Measurements from ENCODE around the gene SELENOV.
"Not testable (repeated sequence)": the region's sequence is repeated elsewhere in the genome, so short reads cannot be mapped to it uniquely, and the experiment has no call there.

Gene SELENOV

GRCh38 chr19:39471756-39472536 lies 43.0 kb upstream of the SELENOV start:
- TF ChIP-seq, protein P1, sequence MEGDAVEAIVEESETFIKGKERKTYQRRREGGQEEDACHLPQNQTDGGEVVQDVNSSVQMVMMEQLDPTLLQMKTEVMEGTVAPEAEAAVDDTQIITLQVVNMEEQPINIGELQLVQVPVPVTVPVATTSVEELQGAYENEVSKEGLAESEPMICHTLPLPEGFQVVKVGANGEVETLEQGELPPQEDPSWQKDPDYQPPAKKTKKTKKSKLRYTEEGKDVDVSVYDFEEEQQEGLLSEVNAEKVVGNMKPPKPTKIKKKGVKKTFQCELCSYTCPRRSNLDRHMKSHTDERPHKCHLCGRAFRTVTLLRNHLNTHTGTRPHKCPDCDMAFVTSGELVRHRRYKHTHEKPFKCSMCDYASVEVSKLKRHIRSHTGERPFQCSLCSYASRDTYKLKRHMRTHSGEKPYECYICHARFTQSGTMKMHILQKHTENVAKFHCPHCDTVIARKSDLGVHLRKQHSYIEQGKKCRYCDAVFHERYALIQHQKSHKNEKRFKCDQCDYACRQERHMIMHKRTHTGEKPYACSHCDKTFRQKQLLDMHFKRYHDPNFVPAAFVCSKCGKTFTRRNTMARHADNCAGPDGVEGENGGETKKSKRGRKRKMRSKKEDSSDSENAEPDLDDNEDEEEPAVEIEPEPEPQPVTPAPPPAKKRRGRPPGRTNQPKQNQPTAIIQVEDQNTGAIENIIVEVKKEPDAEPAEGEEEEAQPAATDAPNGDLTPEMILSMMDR (IDR thresholded peaks at IDR 0.05; ENCODE audit: low read depth, low read length, missing control alignments): no peak
- in situ Hi-C loops (cut with HindIII; ENCODE audit: low sequenced_read_pairs): no loop called here

DNA sequence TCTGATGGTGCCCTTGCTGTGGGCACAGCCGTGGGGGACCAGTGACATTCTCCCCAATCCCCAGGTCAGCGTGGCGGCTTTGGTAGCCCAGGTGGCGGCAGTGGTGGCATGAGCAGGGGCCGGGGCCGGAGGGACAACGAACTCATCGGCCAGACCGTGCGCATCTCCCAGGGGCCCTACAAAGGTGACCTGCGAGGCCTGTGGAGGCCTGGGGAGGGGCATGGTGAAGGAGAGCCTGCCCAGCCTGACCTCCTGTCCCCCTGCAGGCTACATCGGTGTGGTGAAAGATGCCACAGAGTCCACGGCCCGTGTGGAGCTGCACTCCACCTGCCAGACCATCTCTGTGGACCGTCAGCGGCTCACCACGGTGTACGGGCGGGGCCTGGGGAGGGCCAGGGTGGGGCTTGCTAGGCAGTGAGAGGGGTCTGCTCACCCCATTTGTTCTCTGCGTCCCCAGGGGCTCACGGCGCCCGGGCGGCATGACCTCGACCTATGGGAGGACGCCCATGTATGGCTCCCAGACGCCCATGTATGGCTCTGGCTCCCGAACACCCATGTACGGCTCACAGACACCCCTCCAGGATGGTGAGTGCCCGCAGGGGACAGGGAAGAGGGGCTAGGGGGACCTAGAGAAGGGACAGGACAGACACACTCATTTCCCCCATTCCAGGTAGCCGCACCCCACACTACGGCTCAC lies 42.0 kb upstream of the SELENOV start:
- DNase-seq (ENCODE audit: low read depth): no peak
- in situ Hi-C loops (cut with HindIII; ENCODE audit: low sequenced_read_pairs): no loop called here
- no peak overlapping the region for H3K4me3 ChIP-seq (ENCODE audit: low read depth, low read length)
- TF ChIP-seq, protein P1 (IDR thresholded peaks at IDR 0.05; ENCODE audit: low read depth, low read length, missing control alignments): no peak

More at GRCh38 chr19:39471756-39472536, 43.0 kb upstream of the SELENOV start:
- no peak for DNase-seq (ENCODE audit: low read depth)
- no peak overlapping the region for H3K4me3 ChIP-seq (ENCODE audit: low read depth, low read length)

DNA sequence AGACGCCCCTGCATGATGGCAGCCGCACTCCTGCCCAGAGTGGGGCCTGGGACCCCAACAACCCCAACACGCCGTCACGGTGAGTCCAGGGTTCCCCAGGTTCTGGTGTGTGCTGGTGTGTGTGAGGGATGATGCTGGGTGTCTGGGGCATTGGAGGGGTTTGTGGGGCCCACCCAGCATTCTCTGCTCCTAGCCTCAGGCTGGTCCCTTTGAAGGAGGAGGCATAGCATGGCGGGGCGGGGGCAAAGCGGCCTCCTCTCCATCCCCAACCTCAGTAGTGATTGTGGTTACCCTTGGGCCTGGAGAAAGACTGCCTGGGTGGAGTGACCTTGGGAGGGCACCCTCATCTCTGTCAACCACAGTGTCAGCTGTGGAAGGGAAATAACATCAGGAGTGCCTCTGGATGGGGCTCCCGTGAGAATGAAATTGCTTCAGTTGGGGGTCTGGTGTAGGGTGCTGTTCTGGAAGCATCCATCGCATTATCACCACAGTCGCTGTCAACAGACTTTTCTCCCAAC lies 41.4 kb upstream of the SELENOV start:
- TF ChIP-seq, protein P1 (IDR thresholded peaks at IDR 0.05; ENCODE audit: low read depth, low read length, missing control alignments): no peak
- DNase-seq (ENCODE audit: low read depth): no peak
- H3K4me3 ChIP-seq (ENCODE audit: low read depth, low read length): no peak overlapping the region
- in situ Hi-C loops (cut with HindIII; ENCODE audit: low sequenced_read_pairs): no loop called here

- H3K4me3 ChIP-seq (ENCODE audit: low read depth, low read length): no peak overlapping the region
- DNase-seq (ENCODE audit: low read depth): no peak
- in situ Hi-C loops (cut with HindIII; ENCODE audit: low sequenced_read_pairs): no loop called here
- TF ChIP-seq, protein P1 (IDR thresholded peaks at IDR 0.05; ENCODE audit: low read depth, low read length, missing control alignments): peak; percentile 91
Observed at GRCh38 chr19:39474139-39474620, 40.8 kb upstream of the SELENOV start.

DNA sequence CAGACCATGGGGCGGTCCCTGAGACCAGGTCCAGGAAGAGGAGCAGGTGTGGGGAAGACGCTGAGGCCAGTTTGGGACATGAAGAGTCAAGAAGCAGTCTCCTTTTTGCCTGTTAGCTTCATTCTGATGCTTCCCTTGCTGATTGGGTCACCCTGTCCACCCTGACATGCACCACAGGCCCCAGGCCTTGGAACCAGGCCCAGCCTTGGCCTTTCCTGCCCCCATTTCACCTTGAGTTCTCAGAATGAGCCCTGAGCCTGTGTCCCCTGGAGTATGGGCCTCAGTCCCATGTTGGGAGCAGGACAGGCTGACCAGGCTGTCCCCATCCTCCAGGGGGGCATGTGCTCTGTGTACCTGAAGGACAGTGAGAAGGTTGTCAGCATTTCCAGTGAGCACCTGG lies 39.2 kb upstream of the SELENOV start:
- no peak for DNase-seq (ENCODE audit: low read depth)
- in situ Hi-C loops (cut with HindIII; ENCODE audit: low sequenced_read_pairs): no loop called here
- TF ChIP-seq, protein P1 (IDR thresholded peaks at IDR 0.05; ENCODE audit: low read depth, low read length, missing control alignments): no peak
- H3K4me3 ChIP-seq (ENCODE audit: low read depth, low read length): no peak overlapping the region

GRCh38 chr19:39479319-39479801 lies 35.6 kb upstream of the SELENOV start:
- DNase-seq (ENCODE audit: low read depth); in situ Hi-C loops (cut with HindIII; ENCODE audit: low sequenced_read_pairs); H3K4me3 ChIP-seq (ENCODE audit: low read depth, low read length): not testable (repeated sequence)
